ENCODE measurements around the gene SLC25A13.

The SLC25A13 gene

GRCh38 chr7:96246919-96247318, 75.0 kb downstream of the SLC25A13 start:
- no peak for ATAC-seq
- TF ChIP-seq BACH2 (CRISPR knock-in tag; IDR thresholded peaks at IDR 0.05; ENCODE audit: borderline replicate concordance): no peak
- TF ChIP-seq CSDC2 (CRISPR knock-in tag; IDR thresholded peaks at IDR 0.05): no peak
- TF ChIP-seq GLIS3 (CRISPR knock-in tag; IDR thresholded peaks at IDR 0.05): no peak
- TF ChIP-seq TCF4 (CRISPR knock-in tag; IDR thresholded peaks at IDR 0.05; ENCODE audit: borderline replicate concordance): no peak

DNA sequence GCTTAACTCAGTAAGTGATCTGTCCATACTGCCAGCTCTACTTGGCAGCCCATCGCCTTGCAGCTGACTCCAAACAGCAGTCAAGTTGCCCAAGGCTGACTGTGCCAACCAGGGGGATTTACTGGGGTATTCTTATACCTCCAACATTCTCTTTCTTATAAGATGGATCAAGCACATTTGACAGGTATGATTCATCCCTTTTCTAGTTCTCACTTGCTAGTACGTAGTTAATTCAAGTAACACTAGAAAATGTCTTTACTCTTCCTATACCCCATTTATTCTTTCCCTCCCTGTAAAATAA, 77.0 kb downstream of the SLC25A13 start:
- ATAC-seq: no peak
- TF ChIP-seq CSRNP3 (CRISPR knock-in tag; IDR thresholded peaks at IDR 0.05): no peak
- no peak for TF ChIP-seq ZC3H10 (CRISPR knock-in tag; IDR thresholded peaks at IDR 0.05)
- no peak for TF ChIP-seq ESRRG (CRISPR knock-in tag; IDR thresholded peaks at IDR 0.05)
- TF ChIP-seq ZFP3 (CRISPR knock-in tag; IDR thresholded peaks at IDR 0.05): no peak
- TF ChIP-seq ZNF565 (CRISPR knock-in tag; conservative IDR thresholded peaks at IDR 0.05; ENCODE audit: low read depth): no peak
- no peak for TF ChIP-seq ZNF70 (CRISPR knock-in tag; IDR thresholded peaks at IDR 0.05)
- TF ChIP-seq CREB5 (CRISPR knock-in tag; IDR thresholded peaks at IDR 0.05; ENCODE audit: low read depth): no peak
- no peak for TF ChIP-seq OSR1 (CRISPR knock-in tag; IDR thresholded peaks at IDR 0.05)
- no peak for TF ChIP-seq ARNTL (CRISPR knock-in tag; IDR thresholded peaks at IDR 0.05; ENCODE audit: borderline replicate concordance, low read depth)
- TF ChIP-seq PPARA (CRISPR knock-in tag; IDR thresholded peaks at IDR 0.05; ENCODE audit: borderline replicate concordance): no peak
- no peak for TF ChIP-seq GLIS3 (CRISPR knock-in tag; IDR thresholded peaks at IDR 0.05)
- TF ChIP-seq, protein P1, sequence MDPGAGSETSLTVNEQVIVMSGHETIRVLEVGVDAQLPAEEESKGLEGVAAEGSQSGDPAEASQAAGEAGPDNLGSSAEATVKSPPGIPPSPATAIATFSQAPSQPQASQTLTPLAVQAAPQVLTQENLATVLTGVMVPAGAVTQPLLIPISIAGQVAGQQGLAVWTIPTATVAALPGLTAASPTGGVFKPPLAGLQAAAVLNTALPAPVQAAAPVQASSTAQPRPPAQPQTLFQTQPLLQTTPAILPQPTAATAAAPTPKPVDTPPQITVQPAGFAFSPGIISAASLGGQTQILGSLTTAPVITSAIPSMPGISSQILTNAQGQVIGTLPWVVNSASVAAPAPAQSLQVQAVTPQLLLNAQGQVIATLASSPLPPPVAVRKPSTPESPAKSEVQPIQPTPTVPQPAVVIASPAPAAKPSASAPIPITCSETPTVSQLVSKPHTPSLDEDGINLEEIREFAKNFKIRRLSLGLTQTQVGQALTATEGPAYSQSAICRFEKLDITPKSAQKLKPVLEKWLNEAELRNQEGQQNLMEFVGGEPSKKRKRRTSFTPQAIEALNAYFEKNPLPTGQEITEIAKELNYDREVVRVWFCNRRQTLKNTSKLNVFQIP (CRISPR knock-in tag; IDR thresholded peaks at IDR 0.05; ENCODE audit: borderline replicate concordance, low read depth): no peak
- TF ChIP-seq ISL1 (CRISPR knock-in tag; IDR thresholded peaks at IDR 0.05): no peak
- TF ChIP-seq ZNF8 (CRISPR knock-in tag; IDR thresholded peaks at IDR 0.05): no peak
- no peak for TF ChIP-seq TCF4 (CRISPR knock-in tag; IDR thresholded peaks at IDR 0.05; ENCODE audit: borderline replicate concordance)
- TF ChIP-seq, protein P2, sequence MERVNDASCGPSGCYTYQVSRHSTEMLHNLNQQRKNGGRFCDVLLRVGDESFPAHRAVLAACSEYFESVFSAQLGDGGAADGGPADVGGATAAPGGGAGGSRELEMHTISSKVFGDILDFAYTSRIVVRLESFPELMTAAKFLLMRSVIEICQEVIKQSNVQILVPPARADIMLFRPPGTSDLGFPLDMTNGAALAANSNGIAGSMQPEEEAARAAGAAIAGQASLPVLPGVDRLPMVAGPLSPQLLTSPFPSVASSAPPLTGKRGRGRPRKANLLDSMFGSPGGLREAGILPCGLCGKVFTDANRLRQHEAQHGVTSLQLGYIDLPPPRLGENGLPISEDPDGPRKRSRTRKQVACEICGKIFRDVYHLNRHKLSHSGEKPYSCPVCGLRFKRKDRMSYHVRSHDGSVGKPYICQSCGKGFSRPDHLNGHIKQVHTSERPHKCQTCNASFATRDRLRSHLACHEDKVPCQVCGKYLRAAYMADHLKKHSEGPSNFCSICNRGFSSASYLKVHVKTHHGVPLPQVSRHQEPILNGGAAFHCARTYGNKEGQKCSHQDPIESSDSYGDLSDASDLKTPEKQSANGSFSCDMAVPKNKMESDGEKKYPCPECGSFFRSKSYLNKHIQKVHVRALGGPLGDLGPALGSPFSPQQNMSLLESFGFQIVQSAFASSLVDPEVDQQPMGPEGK (CRISPR knock-in tag; IDR thresholded peaks at IDR 0.05; ENCODE audit: borderline replicate concordance): no peak
- no peak for TF ChIP-seq BACH2 (CRISPR knock-in tag; IDR thresholded peaks at IDR 0.05; ENCODE audit: borderline replicate concordance)
- no peak for TF ChIP-seq ZFP30 (CRISPR knock-in tag; IDR thresholded peaks at IDR 0.05)
- TF ChIP-seq TOX (CRISPR knock-in tag; IDR thresholded peaks at IDR 0.05; ENCODE audit: borderline replicate concordance): no peak

- ATAC-seq: no peak
- no peak for TF ChIP-seq ZC3H10 (CRISPR knock-in tag; IDR thresholded peaks at IDR 0.05)
- TF ChIP-seq ZNF8 (CRISPR knock-in tag; IDR thresholded peaks at IDR 0.05): no peak
- TF ChIP-seq ZNF565 (CRISPR knock-in tag; conservative IDR thresholded peaks at IDR 0.05; ENCODE audit: low read depth): no peak
- TF ChIP-seq CSRNP3 (CRISPR knock-in tag; IDR thresholded peaks at IDR 0.05): no peak
- no peak for TF ChIP-seq TOX (CRISPR knock-in tag; IDR thresholded peaks at IDR 0.05; ENCODE audit: borderline replicate concordance)
- TF ChIP-seq ZFP30 (CRISPR knock-in tag; IDR thresholded peaks at IDR 0.05): no peak
Measured at GRCh38 chr7:96244244-96244991, 77.5 kb downstream of the SLC25A13 start.

- no peak for ATAC-seq
- TF ChIP-seq, protein P1 (CRISPR knock-in tag; IDR thresholded peaks at IDR 0.05; ENCODE audit: borderline replicate concordance, low read depth): no peak
- no peak for TF ChIP-seq ZNF70 (CRISPR knock-in tag; IDR thresholded peaks at IDR 0.05)
- TF ChIP-seq CSRNP3 (CRISPR knock-in tag; IDR thresholded peaks at IDR 0.05): no peak
- no peak for TF ChIP-seq BACH2 (CRISPR knock-in tag; IDR thresholded peaks at IDR 0.05; ENCODE audit: borderline replicate concordance)
- TF ChIP-seq, protein P3, sequence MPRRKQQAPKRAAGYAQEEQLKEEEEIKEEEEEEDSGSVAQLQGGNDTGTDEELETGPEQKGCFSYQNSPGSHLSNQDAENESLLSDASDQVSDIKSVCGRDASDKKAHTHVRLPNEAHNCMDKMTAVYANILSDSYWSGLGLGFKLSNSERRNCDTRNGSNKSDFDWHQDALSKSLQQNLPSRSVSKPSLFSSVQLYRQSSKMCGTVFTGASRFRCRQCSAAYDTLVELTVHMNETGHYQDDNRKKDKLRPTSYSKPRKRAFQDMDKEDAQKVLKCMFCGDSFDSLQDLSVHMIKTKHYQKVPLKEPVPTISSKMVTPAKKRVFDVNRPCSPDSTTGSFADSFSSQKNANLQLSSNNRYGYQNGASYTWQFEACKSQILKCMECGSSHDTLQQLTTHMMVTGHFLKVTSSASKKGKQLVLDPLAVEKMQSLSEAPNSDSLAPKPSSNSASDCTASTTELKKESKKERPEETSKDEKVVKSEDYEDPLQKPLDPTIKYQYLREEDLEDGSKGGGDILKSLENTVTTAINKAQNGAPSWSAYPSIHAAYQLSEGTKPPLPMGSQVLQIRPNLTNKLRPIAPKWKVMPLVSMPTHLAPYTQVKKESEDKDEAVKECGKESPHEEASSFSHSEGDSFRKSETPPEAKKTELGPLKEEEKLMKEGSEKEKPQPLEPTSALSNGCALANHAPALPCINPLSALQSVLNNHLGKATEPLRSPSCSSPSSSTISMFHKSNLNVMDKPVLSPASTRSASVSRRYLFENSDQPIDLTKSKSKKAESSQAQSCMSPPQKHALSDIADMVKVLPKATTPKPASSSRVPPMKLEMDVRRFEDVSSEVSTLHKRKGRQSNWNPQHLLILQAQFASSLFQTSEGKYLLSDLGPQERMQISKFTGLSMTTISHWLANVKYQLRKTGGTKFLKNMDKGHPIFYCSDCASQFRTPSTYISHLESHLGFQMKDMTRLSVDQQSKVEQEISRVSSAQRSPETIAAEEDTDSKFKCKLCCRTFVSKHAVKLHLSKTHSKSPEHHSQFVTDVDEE (CRISPR knock-in tag; IDR thresholded peaks at IDR 0.05): no peak
Measured at GRCh38 chr7:96243241-96243640, 78.7 kb downstream of the SLC25A13 start.

Measured in SK-N-SH treated with all-trans-retinoic acid at 6 μM for 48 hours (cell line).